Duodenal mucosa (tissue), 2 donors: Measurements from ENCODE around the gene RRP1.

ENCODE experiments used
- H3K27ac ChIP-seq: one replicate; pipeline ENCODE4 v1.7.0; 2013; ENCODE audit warnings: low read depth, low read length
- H3K27me3 ChIP-seq, 2 donors: one replicate each; pipeline ENCODE4 v1.7.0; 2013; ENCODE audit warnings: low read length in 2 of 2, control low read depth in 1 of 2; ENCODE audit not compliant: insufficient read depth in 2 of 2, control insufficient read depth in 1 of 2
- H3K36me3 ChIP-seq, 2 donors: one replicate each; pipeline ENCODE4 v1.7.0; 2013; ENCODE audit warnings: low read length in 2 of 2, control low read depth in 1 of 2; ENCODE audit not compliant: insufficient read depth in 2 of 2, control insufficient read depth in 1 of 2
- H3K4me1 ChIP-seq, 2 donors: one replicate each; pipeline ENCODE4 v1.7.0; 2013; ENCODE audit warnings: low read length in 2 of 2, control low read depth in 1 of 2; ENCODE audit not compliant: insufficient read depth in 2 of 2, control insufficient read depth in 1 of 2
- H3K4me3 ChIP-seq, 2 donors: one replicate each; pipeline ENCODE4 v1.7.0; 2013; ENCODE audit warnings: low read length in 2 of 2, low read depth in 1 of 2
- H3K9ac ChIP-seq, 2 donors: one replicate each; pipeline ENCODE4 v1.7.0; 2013; ENCODE audit warnings: low read length in 2 of 2, low read depth in 1 of 2
- H3K9me3 ChIP-seq, 2 donors: one replicate each; pipeline ENCODE4 v1.7.0; 2013; ENCODE audit warnings: low read length in 2 of 2, control low read depth in 1 of 2; ENCODE audit not compliant: control insufficient read depth in 1 of 2

Gene RRP1

DNA sequence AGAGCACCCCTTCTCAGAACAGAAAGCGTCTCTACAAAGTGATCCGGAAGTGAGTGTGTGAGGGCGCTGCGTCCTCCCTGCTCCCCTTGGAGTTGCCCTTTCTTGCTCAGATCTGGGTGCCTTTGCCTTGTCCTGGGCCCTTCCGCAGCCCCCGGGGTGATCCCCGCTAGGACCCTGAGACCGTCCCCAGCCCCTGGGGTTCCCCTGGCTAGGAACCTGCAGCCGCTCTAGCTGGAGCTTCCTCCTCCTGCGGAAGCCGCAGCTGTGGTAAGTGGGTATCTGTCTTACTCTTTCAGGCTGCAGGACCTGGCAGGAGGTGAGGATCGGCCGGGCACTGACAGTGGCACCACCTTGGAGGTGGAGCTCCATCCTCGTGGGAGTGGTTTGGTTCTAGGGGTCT is 11.2 kb downstream of the RRP1 start:
- Histone ChIP-seq H3K9me3 (no peaks in the 10 kb centered on the region), H3K4me1 (no peaks in the 10 kb centered on the region), H3K36me3 (peaks cover 32 to 85% of the 10 kb centered on the region in 2 donors), H3K27ac (no peak overlapping the region), H3K4me3 (no peak overlapping the region), H3K9ac (no peak overlapping the region), H3K27me3 (no peaks in the 10 kb centered on the region)

DNA sequence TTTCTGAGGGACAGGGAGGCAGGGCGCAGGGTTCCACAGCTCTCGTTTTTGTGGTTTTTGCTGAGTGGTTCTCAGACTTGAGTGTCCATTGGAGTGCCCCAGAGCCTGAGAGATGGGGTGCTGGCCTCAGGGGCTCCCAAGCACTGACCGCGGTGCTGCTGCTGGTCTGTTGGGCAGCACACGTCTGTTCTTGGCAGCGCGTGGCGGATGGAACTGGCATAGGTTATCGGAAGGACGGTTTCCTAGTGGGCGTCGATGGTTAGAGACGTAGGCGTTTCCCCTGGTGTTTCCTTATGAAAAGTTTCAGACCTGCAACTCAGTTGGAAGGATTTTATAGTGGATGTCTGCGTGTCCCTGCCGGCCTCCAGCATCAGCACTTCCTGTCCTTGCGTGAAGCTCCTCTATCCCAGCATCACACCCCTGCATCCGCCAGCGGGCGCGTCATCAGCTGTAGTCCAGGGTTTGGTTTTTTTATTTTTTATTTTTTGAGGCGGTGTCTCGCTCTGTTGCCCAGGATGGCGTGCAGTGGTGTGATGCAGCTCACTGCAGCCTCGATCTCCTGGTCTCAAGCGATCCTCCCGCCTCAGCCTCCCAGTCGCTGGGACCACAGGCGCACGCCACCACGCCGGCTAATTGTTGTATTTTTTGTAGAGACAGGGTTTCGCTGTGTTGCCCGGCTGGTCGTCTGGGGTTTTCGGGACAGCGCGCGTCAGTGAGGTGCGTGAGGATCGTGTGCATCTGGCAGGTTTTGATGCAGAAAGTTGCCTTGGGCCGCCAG is 11.8 kb downstream of the RRP1 start:
- Histone ChIP-seq H3K36me3 (peaks cover 32 to 83% of the 10 kb centered on the region in 2 donors), H3K9me3 (no peaks in the 10 kb centered on the region), H3K27ac (no peak overlapping the region), H3K27me3 (no peaks in the 10 kb centered on the region), H3K4me3 (no peak overlapping the region), H3K4me1 (no peaks in the 10 kb centered on the region), H3K9ac (no peak overlapping the region)

DNA sequence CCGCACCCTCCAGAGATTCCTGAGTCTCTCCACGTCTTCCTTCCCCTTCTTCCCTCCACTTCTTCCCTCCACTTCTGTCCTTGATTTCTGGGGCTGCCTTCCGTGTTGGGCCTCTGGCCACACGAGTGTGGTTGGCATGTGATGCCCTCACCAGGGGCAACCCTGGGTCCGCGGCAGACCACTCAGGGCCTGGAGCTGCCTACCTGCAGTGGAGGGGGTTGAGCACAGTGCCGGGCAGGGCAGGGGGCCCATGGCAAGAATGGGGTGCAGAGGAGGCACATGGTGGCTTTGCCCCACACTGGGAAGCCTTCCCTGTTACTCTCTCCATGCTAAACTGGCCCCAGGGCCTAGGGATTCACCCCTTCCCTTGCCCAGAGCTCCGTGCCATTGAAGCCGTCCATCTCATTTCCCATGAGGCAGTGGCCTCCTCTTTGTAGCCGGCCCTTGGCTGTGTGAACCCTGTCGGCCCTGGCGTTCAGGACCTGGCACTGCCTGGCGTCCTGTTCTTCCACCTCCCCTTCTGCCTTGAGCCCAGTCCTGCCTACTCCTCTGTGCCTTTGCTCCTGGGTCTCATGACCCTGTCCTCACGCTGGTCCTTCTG is 13.4 kb downstream of the RRP1 start:
- no peaks in the 10 kb centered on the region for H3K9me3 ChIP-seq
- no peak overlapping the region for H3K4me3 ChIP-seq
- H3K9ac ChIP-seq, result no peak overlapping the region
- H3K27ac ChIP-seq, result no peak overlapping the region
- H3K4me1 ChIP-seq, result no peaks in the 10 kb centered on the region
- peaks cover 26 to 67% of the 10 kb centered on the region in 2 donors for H3K36me3 ChIP-seq
- no peaks in the 10 kb centered on the region for H3K27me3 ChIP-seq

DNA sequence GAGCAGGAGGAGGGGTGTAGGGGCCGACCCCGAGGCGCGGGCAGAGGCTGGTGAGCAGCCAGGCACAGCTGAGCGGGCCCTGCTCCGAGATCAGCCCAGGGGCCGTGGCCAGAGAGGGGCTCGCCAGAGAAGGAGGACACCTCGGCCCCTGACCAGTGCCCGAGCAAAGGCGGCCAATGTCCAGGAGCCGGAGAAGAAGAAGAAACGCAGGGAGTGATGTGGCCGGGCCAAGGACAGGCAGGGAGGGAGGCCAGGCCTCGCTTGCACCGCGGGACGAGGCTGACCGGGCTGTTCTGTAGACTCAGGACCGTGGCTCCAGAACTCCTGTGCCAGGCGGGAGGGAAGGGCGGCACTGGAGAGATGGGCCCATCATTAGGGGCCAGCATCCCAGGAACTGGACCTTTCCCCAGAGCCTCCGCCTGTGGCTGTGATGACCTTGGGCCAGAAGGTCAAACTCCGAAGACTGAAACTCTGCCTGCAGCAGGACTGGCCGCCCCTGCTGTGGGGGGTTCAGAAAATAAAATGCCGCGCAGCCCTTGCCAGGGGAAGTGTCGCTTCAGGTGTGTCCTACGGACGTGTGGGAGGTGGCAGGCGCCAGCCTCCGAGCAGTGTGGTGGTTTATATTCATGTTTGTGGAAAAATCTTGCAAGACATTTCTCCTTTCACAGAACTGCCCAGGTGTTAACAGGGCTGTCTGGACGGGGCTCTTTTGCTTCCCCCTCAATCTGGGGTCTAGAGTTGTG is 14.4 kb downstream of the RRP1 start:
- Histone ChIP-seq H3K36me3 (peaks cover 18 to 58% of the 10 kb centered on the region in 2 donors), H3K9ac (no peak overlapping the region), H3K4me3 (no peak overlapping the region), H3K9me3 (no peaks in the 10 kb centered on the region), H3K27me3 (no peaks in the 10 kb centered on the region), H3K4me1 (no peaks in the 10 kb centered on the region), H3K27ac (no peak overlapping the region)

DNA sequence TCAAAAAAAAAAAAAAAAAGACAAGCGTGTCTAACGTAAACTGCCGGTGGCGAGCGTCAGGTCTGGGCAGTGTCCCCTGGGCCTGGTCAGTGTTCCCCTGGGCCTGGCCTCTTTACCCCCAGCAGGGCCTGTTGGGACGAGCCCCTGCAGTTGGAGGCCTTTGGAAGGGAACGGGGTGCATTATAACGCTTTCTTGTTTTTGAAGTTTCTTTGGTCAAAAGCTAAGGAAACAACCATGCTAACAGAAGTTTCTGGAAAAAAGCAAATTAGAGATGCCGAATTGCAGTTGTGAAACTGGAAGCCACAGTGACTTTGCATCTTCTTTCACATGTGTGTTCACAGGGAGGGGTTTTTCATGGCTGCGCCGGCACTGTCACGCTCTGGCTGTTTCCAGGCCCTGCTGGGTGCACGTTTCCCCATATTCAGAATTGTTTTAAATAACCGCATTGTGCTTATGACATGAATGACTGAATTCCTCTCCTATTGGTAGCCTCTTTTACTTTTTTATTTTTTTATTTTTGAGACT is 16.0 kb downstream of the RRP1 start:
- Histone ChIP-seq H3K36me3 (peaks cover 11 to 42% of the 10 kb centered on the region in 2 donors), H3K4me3 (no peak overlapping the region), H3K9ac (no peak overlapping the region), H3K27me3 (no peaks in the 10 kb centered on the region), H3K4me1 (peaks cover 0 to under 1% of the 10 kb centered on the region in 2 donors), H3K9me3 (no peaks in the 10 kb centered on the region), H3K27ac (no peak overlapping the region)

DNA sequence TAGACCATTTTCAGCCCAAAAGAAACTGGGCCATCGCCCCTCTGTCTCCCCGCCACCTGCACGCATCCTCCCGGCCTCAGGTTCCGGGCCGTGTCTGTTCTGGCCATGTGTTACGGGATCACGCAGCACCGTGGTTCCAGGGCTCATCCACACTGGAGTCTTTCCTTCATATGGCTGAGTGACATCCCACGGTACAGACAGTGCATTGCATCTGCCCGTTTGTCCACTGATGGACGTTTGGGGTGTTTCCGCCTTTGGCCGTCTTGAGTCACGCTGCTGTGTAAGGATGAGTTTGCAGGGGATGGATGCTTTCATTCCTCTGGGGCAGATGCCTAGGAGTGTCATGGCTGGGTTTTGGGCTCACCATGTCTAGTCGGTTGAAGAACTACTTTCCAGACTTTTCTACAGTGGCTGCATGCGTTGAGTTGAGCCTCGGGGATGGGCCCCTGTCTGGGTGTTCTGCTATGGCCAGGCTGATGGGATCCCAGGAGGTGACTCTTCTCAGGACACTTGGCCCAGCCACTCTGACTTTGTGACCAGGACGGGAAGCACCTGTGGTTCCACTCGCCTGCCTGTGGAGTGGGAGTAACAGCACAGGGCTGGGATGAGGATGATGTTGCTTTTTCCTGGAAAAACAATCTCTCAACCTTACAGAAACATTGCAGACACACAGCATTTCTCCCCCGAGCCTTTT is 16.8 kb downstream of the RRP1 start:
- no peaks in the 10 kb centered on the region for H3K27me3 ChIP-seq
- no peaks in the 10 kb centered on the region for H3K9me3 ChIP-seq
- H3K4me3 ChIP-seq, result no peak overlapping the region
- H3K27ac ChIP-seq, result no peak overlapping the region
- peaks cover 4 to 9% of the 10 kb centered on the region in 2 donors for H3K4me1 ChIP-seq
- no peak overlapping the region for H3K9ac ChIP-seq
- H3K36me3 ChIP-seq, result peaks cover 11 to 33% of the 10 kb centered on the region in 2 donors

DNA sequence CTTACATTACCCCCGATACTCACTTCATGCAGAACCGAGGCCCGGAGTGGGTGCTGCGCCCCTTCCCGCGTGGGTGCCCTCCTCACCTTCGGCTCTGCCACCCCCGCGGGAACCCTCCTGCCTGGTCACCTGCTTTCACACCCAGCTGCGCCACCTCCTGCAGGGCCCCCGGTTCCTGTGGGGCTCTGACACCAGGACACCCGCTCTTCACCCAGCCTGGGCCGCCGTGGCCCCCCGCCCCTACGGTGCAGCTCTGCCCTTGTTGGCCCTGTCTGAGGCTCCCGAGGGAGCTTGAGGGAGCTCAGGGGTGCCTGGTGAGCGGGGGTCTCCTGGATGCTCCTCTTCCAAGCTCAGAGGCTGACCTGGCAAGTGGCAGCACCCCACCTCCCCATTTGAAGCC is 19.0 kb downstream of the RRP1 start:
- H3K4me3 ChIP-seq, result no peak overlapping the region
- peaks cover 19 to 25% of the 10 kb centered on the region in 2 donors for H3K4me1 ChIP-seq
- no peaks in the 10 kb centered on the region for H3K27me3 ChIP-seq
- no peak overlapping the region for H3K9ac ChIP-seq
- H3K9me3 ChIP-seq, result no peaks in the 10 kb centered on the region
- peaks cover 3 to 11% of the 10 kb centered on the region in 2 donors for H3K36me3 ChIP-seq
- no peak overlapping the region for H3K27ac ChIP-seq

DNA sequence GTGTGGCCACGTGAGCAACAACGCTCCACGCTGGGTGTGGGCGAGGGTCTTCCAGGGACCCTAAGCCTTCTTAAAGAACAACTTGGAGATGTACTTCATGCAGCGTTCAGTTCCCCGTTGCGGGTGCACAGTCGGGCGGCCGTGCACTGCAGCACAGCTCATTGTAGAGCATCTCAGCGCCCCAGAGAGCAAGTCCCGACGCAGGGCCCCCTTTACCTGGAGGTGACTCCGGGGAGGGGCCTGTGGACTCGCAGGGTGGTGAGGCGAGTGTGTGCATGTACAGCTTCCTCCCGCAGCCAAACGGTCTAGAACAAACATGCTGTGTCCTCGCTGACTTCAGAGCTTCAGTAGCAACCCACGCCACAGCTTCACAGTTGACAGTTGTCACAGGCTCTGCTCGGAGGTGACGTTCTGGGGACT is 19.5 kb downstream of the RRP1 start:
- peaks cover 2 to 7% of the 10 kb centered on the region in 2 donors for H3K36me3 ChIP-seq
- H3K4me1 ChIP-seq, result peaks cover 19 to 25% of the 10 kb centered on the region in 2 donors
- H3K27me3 ChIP-seq, result no peaks in the 10 kb centered on the region
- no peak overlapping the region for H3K4me3 ChIP-seq
- H3K27ac ChIP-seq, result no peak overlapping the region
- H3K9ac ChIP-seq, result no peak overlapping the region
- no peaks in the 10 kb centered on the region for H3K9me3 ChIP-seq

DNA sequence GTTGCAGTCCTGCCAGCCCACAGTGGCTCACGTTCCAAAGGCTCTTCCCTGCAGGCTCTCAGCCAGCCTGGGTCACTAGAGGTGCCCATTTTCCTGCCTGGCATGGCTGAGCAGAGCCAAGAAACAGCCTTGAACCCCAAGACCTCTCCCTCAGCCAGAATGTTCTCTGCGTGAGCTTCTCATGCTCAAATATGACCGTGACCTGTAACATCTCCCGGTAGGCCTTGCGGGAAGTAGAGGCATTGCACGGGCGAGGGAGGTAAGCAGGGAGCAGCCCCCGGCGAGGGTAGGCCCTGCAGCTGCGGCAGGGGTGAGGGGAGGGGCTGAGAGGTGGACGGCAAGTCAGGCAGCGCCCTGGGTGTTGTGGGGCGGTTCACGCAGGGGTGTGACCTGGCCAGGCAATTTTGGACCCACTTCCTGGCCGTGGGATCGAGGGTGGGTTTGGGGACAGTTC is 20.0 kb downstream of the RRP1 start:
- Histone ChIP-seq H3K4me1 (peaks cover 19 to 25% of the 10 kb centered on the region in 2 donors), H3K4me3 (no peak overlapping the region), H3K27ac (no peak overlapping the region), H3K9ac (no peak overlapping the region), H3K36me3 (peaks cover 0 to 4% of the 10 kb centered on the region in 2 donors), H3K27me3 (no peaks in the 10 kb centered on the region), H3K9me3 (no peaks in the 10 kb centered on the region)
